Measurements from ENCODE around the gene TMEM45A.
A peak's percentile ranks its signal among the peaks of the same experiment; 100 is the strongest.
"Not testable (repeated sequence)": the region's sequence is repeated elsewhere in the genome, so short reads cannot be mapped to it uniquely, and the experiment has no call there.

TMEM45A gene

DNA sequence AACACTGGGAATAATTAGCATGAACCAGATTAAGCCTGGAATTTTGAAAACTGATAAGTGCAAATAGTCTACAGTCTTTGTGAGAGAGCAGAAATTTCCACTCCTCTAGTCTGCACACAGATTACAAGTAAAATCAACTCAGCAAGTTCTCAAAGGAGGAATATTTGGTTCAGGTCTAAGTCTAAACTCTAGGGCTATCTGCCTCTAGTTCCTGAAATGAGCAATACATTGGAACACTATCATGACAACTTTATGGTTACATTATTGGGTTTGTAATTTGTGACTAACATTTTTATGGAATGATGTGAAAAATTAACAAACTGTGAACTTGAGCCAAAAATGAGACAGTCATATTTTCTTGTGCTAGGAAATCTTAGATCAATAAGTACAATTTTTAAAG is 86.2 kb downstream of the TMEM45A start:
- no peak for DNase-seq

DNA sequence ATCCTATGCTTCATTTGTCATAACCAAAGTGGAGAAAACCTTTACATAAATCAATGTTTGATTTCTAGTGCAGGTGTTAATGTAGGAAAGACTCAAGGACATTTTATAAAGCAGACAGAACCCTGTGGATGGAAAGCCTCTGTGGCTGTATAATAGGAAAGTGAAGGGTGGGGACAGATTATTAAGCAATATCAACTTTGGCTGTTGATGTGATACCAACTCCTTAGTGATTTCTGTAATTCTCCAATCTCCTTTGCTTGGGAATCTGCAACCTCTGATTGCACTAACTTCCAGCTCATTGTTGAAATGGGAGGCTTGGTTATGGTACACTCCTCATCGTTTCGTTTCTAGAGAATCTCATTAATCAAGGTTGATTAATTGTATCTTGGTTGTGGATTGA is 87.7 kb downstream of the TMEM45A start:
- DNase-seq, result no peak

GRCh38 chr3:100581650-100582049 is 89.2 kb downstream of the TMEM45A start:
- DNase-seq, result no peak

GRCh38 chr3:100582157-100582556 is 89.7 kb downstream of the TMEM45A start:
- DNase-seq, result not testable (repeated sequence)

DNA sequence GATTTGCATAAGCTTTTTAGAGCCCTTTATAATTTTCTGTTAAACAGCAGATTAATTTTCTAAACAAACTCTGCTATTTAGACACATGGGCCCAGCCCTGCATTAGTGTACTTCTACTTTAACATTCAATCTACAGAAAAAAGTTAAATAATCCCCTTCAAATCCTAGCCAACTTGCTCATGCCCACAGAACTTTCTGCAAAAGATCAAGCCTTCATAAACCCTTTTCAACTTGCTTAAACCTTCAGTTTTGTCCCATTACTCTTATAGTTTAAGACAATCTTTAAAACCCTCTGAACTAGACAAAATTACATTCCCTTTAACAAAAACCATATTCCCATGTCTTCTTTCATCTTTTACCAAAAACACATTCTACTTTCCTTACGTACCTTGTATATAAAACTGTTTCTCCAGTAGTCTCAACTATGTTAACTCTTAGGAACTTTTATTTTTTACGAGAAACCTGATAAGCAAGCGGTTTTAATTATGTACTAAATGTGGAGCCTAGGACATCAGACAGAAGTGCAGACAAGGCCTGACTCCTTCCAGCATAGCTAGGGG is 91.8 kb downstream of the TMEM45A start:
- DNase-seq, result no peak

GRCh38 chr3:100586832-100587231 is 94.4 kb downstream of the TMEM45A start:
- DNase-seq, result no peak

DNA sequence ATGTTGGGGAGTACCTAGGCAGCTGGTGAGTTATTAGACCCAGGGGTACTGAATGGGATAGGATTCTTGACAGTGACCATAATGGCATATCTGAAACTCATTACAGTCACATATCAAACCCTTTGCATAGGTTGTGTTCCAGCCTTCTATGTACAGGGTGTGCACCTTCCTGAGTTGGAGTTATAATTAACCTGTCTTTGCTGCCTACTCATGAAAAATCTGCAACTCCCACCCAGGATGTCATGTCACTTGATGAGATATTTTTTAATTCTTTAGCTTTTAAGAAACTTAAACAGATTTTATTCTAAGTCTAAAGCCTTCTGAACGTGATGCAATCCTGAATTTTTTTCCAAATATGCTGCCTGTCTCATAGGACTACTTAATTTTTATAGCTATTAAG is 95.8 kb downstream of the TMEM45A start:
- no peak for DNase-seq

DNA sequence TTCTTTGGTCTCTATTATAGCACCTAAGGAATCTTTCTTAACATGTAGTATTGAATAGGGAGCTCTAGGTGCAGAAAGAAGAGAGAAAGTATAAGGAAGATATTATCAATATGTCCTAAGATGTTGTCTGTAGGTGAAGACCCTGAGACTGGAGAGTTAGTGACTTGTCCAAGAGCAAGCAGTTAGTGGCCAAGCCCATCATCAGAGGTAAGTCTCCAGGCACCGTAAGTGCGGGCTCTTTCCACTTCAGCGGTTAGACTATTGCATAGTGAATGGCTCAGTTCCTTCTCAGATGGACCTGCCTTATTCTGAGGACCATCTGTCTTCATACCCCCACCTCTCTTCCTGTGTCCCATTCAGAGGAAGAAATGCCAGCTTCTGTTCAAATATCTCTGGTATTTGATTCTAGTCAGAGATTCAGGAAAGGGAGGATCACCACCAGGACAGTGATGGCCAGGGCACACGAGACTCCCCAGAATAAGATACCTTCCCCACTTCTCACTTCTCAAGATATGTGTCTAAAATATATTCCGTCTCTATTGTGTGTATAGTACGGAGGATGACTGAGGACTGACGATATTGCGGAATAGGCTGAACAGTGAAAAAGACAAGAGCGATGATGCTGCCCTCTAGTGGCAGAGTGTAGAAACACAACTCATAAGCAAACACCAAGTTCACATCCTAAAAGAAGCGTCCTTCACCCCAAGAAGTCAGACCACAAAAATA is 97.9 kb downstream of the TMEM45A start:
- DNase-seq, result peak; percentile 54

GRCh38 chr3:100590840-100591147 is 98.4 kb downstream of the TMEM45A start:
- DNase-seq, result no peak

GRCh38 chr3:100591411-100591810 is 99.0 kb downstream of the TMEM45A start:
- no peak for DNase-seq

DNA sequence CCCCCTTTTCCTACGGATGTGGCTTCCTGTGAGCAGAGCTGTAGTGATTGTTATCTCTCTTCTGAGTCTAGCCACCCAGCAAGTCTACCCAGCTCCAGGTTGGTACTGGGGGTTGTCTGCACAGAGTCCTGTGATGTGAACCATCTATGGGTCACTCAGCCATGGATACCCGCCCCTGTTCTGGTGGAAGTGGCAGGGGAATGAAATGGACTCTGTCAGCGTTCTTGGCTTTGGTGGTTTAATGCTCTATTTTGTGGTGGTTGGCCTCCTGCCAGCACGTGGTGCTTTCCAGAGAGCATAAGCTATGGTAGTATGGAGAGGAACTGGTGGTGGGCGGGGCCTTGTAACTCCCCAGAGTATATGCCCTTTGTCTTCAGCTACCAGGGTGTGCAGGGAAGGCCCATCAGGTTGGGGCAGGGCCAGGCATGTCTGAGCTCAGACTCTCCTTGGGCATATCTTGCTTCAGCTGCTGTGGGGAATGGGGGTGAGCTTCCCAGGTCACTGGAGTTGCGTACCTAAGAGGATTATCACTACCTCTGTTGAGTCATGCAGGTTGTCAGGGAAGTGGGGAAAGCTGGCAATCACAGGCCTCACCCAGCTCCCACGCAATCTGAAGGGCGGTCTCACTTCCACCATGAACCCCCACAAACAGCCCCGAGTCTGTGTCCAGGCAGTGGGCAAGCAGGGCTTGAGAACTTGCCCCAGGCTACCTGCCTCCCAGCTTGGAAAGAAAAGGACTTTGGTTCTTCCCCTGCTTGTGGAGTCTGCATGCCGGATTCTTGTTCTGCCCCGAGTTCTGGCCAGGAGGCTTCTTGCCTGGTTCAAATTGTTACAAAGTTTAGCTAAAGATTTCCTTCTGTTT is 108.0 kb downstream of the TMEM45A start:
- no peak for DNase-seq

DNA sequence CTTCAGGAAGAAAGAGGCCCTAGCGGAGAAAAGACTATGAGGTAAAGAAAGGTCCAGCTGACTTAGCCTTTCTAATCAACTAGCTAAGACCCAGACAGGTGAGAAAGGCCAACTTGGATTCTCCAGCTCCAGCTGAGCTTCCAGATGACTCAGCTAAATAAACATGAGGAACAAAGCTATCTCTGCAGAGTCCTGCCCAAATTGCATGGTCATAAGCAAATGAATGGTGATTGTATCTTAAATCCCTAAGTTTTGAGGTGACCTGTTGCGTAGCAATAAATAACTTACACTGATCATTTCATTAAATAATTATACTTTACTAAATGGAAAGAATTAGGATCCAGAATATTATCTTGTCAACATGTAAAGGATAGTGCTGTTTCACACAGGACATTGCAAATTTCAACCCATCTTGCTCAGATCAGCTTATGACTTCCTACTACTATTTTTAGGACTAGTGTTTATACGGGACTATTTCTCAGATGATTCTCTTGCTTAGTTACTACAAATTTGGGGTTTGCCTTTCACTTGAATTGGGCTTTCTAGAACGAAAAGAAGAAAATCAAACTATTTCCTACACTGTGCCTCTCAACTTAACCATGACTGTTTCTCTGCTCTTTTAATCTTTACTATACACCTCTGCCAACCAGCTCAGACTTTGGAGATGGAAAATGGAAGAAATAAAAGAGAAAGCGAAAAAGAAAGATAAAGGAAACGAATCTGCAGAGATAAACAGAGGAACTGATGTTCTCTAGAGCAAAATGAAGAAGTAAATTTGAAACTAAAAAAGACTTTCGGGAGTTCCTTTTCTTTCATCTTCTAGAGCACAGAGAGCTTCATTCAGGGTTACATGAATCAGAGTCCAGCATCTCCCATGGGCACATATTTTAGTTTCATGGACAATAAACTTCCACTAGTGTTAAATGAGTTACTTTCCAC is 110.4 kb downstream of the TMEM45A start:
- DNase-seq, result no peak

DNA sequence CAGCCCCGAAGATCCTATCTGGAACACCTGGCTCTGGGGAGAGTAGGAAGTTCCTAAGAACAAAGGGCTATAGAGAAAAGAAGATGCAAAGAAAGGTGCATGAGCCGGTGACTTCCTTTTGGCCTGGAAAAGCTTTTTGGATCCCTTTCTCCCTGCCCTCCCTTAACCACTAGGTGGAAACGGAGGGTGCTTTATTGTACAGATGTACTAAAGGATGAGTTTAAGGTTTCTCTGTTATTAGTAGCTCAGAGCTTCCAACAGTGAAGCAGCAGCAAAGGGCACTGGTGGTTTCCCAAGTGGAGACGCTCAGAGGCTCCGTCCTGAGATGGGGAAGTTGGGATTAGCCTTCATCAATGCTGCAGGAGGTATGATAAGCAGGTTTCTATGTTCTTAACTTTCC is 111.0 kb downstream of the TMEM45A start:
- no peak for DNase-seq

GRCh38 chr3:100605358-100605757 is 112.9 kb downstream of the TMEM45A start:
- DNase-seq, result no peak

DNA sequence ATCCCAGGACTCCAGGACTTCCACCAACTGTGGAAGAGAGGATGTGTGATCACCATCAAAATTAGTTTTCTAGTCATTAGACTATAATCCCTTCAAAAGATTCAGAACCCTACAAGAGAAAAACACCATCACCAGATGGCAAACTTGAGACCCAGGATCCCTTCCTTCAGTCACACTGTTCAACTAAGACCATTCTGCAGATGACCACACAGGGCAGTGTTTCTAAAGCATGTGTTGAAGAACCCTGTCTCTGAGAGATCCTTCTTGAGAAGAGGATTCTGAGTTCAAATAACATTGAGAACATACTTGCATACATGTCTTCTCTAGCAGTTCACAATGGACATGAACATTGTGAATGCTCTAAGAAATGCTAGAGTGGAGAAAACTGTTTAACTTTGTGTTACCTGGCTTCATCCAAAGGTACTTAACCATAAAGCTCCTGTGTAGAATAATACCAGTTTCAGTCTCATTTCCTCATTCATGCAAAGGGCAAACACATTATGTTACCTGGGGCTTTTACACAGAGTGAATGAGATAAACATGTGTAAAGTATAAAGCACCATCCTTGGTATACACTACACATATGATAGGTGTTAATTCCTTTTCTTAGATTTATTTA is 114.6 kb downstream of the TMEM45A start:
- no peak for DNase-seq

DNA sequence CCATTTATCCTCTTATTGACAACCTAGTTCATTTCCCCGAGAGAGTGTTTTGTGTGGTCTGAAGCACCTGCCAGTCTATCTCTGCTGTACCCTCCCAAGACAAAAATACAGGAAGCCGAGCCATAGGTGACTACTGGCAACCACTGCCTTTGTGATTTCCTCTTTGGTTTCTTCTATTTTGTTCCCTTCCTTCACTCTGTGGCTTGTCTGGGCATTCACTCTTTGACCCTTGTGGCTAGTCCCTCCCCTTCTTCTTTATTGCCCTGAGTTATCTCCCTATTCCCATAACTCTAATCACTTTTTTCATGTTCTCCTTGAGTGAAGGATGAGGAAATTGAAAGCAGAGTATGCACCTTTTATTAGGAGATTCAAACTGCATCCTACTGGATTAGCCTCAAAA is 116.9 kb downstream of the TMEM45A start, which contains the start of gene ADGRG7:
TSS of gene ADGRG7 (plus strand) at position 297 of the 400 bp plus-strand sequence. CDS start 256 bp downstream, outside the sequence.
- DNase-seq, result no peak

DNA sequence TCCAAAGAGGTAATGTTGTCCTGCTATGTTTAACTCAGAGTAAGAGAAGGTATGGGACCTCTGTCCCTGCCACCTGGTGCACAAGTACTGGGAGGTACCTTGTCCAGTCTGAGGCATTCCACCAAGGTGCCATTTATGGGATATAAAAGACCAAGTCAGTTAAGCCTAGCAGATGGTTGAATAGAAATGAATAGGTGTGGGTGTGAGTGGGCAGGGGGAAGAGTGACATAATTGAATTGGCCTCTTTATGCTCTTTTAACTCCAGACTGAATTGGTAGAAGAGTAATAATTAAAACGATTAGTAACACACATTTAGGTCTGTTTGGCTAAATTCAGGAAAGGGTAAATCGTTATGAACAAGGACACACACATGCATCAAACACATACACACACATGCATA is 117.5 kb downstream of the TMEM45A start:
- DNase-seq, result no peak

- DNase-seq, result no peak
Observed at GRCh38 chr3:100611221-100611620, 118.8 kb downstream of the TMEM45A start.

DNA sequence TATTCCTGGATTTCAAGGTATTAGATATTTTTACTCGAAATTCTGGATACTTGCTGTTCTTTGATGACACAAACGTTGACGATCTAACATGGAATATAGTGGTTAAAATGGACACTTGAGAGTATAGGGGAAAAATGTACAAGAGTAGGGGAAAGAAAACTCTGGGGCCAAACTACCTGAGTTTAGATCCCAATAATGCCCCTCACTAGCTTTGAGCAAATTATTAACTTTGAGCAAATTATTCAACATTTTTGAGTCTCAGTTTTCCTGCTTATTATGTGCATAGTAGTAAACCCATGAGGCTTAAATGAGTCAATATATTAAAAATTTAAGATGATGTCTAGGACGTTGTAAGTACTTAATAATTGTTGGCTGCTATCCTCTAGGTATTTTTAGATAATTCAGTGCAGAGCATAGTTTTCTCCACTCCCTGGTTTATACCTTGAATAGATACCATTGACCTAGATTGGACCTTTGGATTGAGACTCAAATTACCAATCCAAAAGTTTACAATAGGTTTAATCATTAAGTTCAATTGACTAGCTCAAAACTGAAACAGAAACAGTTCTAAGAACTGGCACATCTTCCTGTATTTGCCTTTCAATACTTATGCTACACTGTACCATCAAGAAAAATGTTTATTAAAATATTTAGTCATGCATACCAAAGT is 121.4 kb downstream of the TMEM45A start:
- DNase-seq, result no peak

- DNase-seq, result no peak
Observed at GRCh38 chr3:100614941-100615340, 122.5 kb downstream of the TMEM45A start.

DNA sequence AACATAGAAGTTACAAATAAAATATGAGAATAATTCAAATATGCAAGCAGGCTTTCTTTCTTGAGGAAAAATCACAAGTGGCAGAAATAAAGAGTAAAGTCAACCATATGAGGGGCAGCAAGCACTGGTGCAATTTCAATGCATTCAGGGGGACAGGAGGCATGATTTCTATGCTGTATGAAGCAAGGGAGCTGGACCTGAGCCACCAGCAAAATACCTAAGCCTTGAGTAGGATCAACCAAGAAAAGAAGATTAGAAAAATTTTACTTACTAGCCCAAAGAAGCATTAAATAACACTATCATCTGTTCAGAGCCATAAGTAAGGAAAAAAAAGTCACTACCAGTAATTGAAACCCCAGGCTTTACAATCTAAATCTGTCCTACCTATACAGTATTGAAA is 123.3 kb downstream of the TMEM45A start:
- no peak for DNase-seq

DNA sequence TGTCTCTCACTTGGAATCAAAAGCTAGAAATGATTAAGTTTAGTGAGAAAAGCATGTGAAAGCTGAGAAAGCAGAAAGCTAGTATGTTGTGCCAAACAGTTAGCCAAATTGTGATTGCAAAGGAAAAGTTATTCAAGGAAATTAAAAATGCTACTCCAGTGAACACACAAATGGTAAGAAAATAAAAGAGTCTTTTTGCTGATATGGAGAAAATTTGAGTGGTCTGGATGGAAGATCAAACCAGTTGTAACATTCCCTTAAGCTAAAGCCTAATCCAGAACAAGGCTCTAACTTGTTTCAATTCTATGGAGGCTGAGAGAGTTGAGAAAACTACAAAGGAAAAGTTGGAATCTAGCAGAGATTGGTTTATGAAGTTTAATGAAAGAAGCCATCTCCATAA is 128.8 kb downstream of the TMEM45A start:
- DNase-seq, result no peak
